K562 (cell line): ENCODE data around the gene CHD2. TPM values are rescaled to one million over a fixed set of nuclear protein-coding genes. Genes with fewer than 3 reads are reported as not detected.
A peak's percentile ranks its signal among the peaks of the same experiment; 100 is the strongest.

Experiments used
- AFF1 ChIP-seq, 2 experiments: fragments of 450-650 bp; IDR thresholded peaks; 2 replicates each; pipeline ENCODE4 v1.6.1; 2018; ENCODE audit warnings: mild to moderate bottlenecking in 2 of 2, low read depth in 1 of 2; ENCODE audit not compliant: partially characterized antibody in 2 of 2
- ARID1B ChIP-seq: fragments of 450-650 bp; IDR thresholded peaks from 2 replicates; pipeline ENCODE4 v1.6.1; 2016; ENCODE audit warnings: antibody characterized with exemption, mild to moderate bottlenecking, inconsistent platforms
- ATF1 ChIP-seq, 2 experiments: fragments of 450-650 bp in 1 of 2; IDR thresholded peaks; 2 replicates each; pipeline ENCODE4 v1.6.1; 2016; ENCODE audit warnings: missing compliant biosample characterization in 1 of 2, missing genetic modification characterization in 1 of 2
- ATF4 ChIP-seq: fragments of 450-650 bp; formaldehyde crosslinking; IDR thresholded peaks from 2 replicates; pipeline ENCODE4 v1.4.0; 2022; ENCODE audit warnings: mild to moderate bottlenecking, moderate library complexity
- C11orf30 ChIP-seq: fragments of 450-650 bp; IDR thresholded peaks from 2 replicates; pipeline ENCODE4 v1.6.1; 2016; ENCODE audit warnings: low read depth, mild to moderate bottlenecking
- CHD1 ChIP-seq: fragments of 200-600 bp; sonication (generic); IDR thresholded peaks from one replicate; pipeline ENCODE4 v1.6.1; 2012; ENCODE audit warnings: mild to moderate bottlenecking, moderate library complexity, low read length, inconsistent platforms
- COPS2 ChIP-seq: fragments of 450-650 bp; conservative IDR thresholded peaks from 2 replicates; pipeline ENCODE4 v1.6.1; 2016; ENCODE audit warnings: mild to moderate bottlenecking, moderate library complexity
- CREM ChIP-seq: IDR thresholded peaks from 2 replicates; pipeline ENCODE4 v1.6.1; 2014; ENCODE audit warnings: antibody characterized with exemption, low read depth
- HSF4 ChIP-seq: fragments of 250-450 bp; sonication (Bioruptor Pico); IDR thresholded peaks from 2 replicates; pipeline ENCODE4 v2.1.2; 2022; ENCODE audit warnings: mild to moderate bottlenecking, moderate library complexity, borderline replicate concordance
- MTA2 ChIP-seq: fragments of 450-650 bp; IDR thresholded peaks from 2 replicates; pipeline ENCODE4 v1.6.1; 2016; ENCODE audit warnings: low read depth
- NR2C2 ChIP-seq, 2 experiments: fragments of 200-800 bp in 1 of 2; sonication (Bioruptor generic) in 1 of 2; sonication (generic) in 1 of 2; formaldehyde crosslinking in 1 of 2; IDR thresholded peaks; 2 replicates each; pipeline versions ENCODE4 v1.6.1 to v1.8.0; 2016 to 2022; ENCODE audit warnings: mild to moderate bottlenecking in 1 of 2, missing compliant biosample characterization in 1 of 2, missing genetic modification characterization in 1 of 2, missing genetic modification reagents in 1 of 2
- RAD21 ChIP-seq, 2 experiments: fragments of 250-450 bp in 1 of 2; fragments of 450-650 bp in 1 of 2; sonication (Bioruptor Pico) in 1 of 2; formaldehyde crosslinking in 1 of 2; IDR thresholded peaks in 1 of 2; conservative IDR thresholded peaks in 1 of 2; 2 replicates each; pipeline versions ENCODE4 v1.4.0 to v1.8.0; 2020 to 2022; ENCODE audit warnings: mild to moderate bottlenecking in 2 of 2, moderate library complexity in 1 of 2
- SMARCE1 ChIP-seq: fragments of 450-650 bp; IDR thresholded peaks from 2 replicates; pipeline ENCODE4 v1.7.1; 2016; ENCODE audit warnings: mild to moderate bottlenecking
- SNAPC5 ChIP-seq: fragments of 250-450 bp; sonication (Bioruptor Pico); IDR thresholded peaks from 2 replicates; pipeline ENCODE4 v1.8.0; 2021; ENCODE audit warnings: moderate library complexity, mild to moderate bottlenecking, inconsistent platforms
- SREBF2 ChIP-seq: sonication (generic); formaldehyde crosslinking; IDR thresholded peaks from 2 replicates; pipeline ENCODE4 v1.4.0; 2020; ENCODE audit warnings: mild to moderate bottlenecking, missing genetic modification reagents
- TCF7 ChIP-seq: sonication (generic); IDR thresholded peaks from 2 replicates; pipeline ENCODE4 v1.6.1; 2016; ENCODE audit warnings: antibody characterized with exemption, borderline replicate concordance
- TOE1 ChIP-seq, 2 experiments: fragments of 450-650 bp in 1 of 2; sonication (generic) in 1 of 2; formaldehyde crosslinking in 1 of 2; IDR thresholded peaks; 2 replicates each; pipeline versions ENCODE4 v1.7.1 to v1.8.0; 2016 to 2022; ENCODE audit warnings: borderline replicate concordance in 2 of 2, mild to moderate bottlenecking in 2 of 2, antibody characterized with exemption in 1 of 2, inconsistent platforms in 1 of 2, low read depth in 1 of 2, missing genetic modification reagents in 1 of 2, moderate library complexity in 1 of 2
- ZEB2 ChIP-seq: fragments of 450-650 bp; IDR thresholded peaks from 2 replicates; pipeline ENCODE4 v1.6.1; 2016
- ZFP91 ChIP-seq: sonication (generic); formaldehyde crosslinking; IDR thresholded peaks from 2 replicates; pipeline ENCODE4 v1.8.0; 2022; ENCODE audit warnings: mild to moderate bottlenecking, missing genetic modification reagents
- ZNF124 ChIP-seq: sonication (generic); formaldehyde crosslinking; IDR thresholded peaks from 2 replicates; pipeline ENCODE4 v1.8.1; 2022; ENCODE audit warnings: missing genetic modification reagents
- polyA plus RNA-seq, 8 experiments: library from polyadenylated mRNA; depleted of rRNA in 4 of 8; stranded (reverse) in 5 of 8; unstranded in 3 of 8; fragments of >200 nt; fragmentation: Nextera tagmentation in 2 of 8; fragmentation: Illumina TruSeq in 1 of 8; extraction: Ambion mirVana in 2 of 8; extraction: Trizol in 1 of 8; gene quantifications; 2 replicates each; pipeline versions ENCODE4 v1.2.1 to v1.2.3, GENCODE V29; 2011 to 2014; ENCODE audit warnings: inconsistent platforms in 1 of 8, missing spikeins in 1 of 8
- total RNA-seq, 7 experiments: library from RNA; depleted of rRNA in 6 of 7; stranded (reverse); fragments of >200 nt in 6 of 7; fragmentation: Illumina TruSeq in 2 of 7; extraction: Trizol in 2 of 7; gene quantifications; 2 replicates each; pipeline versions ENCODE4 v1.2.1 to v1.2.3, GENCODE V29; 2011 to 2021; ENCODE audit warnings: low replicate concordance in 1 of 7

Gene CHD2
- total and polyA plus RNA-seq, 9 of the 15 experiments (the other 6 are each of a cell fraction or from before 2014, with no cell fraction given) = 38.9 to 70.8 (median 56.2) TPM

GRCh38 chr15:92881802-92882696 is 18.1 kb upstream of the CHD2 start (continued):
- TF ChIP-seq CREM (peak; percentile 66), SNAPC5 (CRISPR knock-in tag) (no peak), ATF4 (0 out of 2 replicates have a peak, but pooled peaks have one; percentile 35), NR2C2 (CRISPR knock-in tag; IDR thresholded peaks at IDR 0.05) (no peak), NR2C2 (tag; IDR thresholded peaks at IDR 0.05) (peak; percentile 59), SREBF2 (CRISPR knock-in tag) (no peak), ZNF124 (no peak), C11orf30 (no peak), COPS2 (no peak), TOE1 (IDR thresholded peaks at IDR 0.05; ENCODE audit: borderline replicate concordance) (0 out of 2 replicates have a peak, but pooled peaks have one; percentile 41), TOE1 (CRISPR knock-in tag; IDR thresholded peaks at IDR 0.05; ENCODE audit: borderline replicate concordance, low read depth) (no peak), CHD1 (peak; percentile 81), RAD21 (CRISPR knock-in tag; conservative IDR thresholded peaks at IDR 0.05 in 1 of 2, IDR thresholded peaks at IDR 0.05 in 1 of 2) (peak; percentile 5 to 23; a peak in 1 of 4 replicates), ZFP91 (CRISPR knock-in tag) (no peak), AFF1 (IDR thresholded peaks at IDR 0.05; ENCODE audit: low read depth in 1 of 2, partially characterized antibody in 2 of 2) (peak; percentile 68 to 86), ZEB2 (no peak), ATF1 (CRISPR knock-in tag; IDR thresholded peaks at IDR 0.05) (no peak), ATF1 (tag; IDR thresholded peaks at IDR 0.05) (peak; percentile 79), TCF7 (no peak), ARID1B (peak; percentile 52), SMARCE1 (no peak), HSF4 (no peak), MTA2 (no peak)
